HG03378 (cell line): ENCODE results near the gene PPP3CA.

Experiments used
- ATAC-seq: cut with Tn5 transposase; IDR thresholded peaks from one replicate; pipeline ENCODE4 v1.9.1; 2021; ENCODE audit warnings: mild to moderate bottlenecking, moderate library complexity; ENCODE audit not compliant: unreplicated experiment

The PPP3CA gene

GRCh38 chr4:100981447-100982204 is 365.7 kb downstream of the PPP3CA start:
- ATAC-seq, result no peak

DNA sequence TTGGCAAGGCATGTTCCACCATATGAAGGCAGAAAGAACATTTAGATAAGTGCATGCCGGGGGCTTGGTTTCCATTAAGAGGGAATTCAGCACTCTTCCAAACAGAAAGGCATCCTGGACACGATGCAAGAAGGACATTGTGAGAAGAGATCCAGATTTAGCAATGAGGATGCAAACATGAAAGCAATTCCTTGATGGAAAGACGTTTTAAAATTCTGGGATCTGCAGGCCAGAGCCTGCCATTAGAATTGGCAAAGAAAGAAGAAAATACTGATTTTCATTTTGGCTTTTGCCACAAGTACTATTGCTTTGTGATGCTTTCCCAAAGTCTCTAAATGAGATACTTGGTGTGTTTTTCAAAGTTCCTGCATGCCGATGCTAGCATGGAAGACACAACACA is 367.6 kb downstream of the PPP3CA start:
- ATAC-seq, result no peak

GRCh38 chr4:100977746-100978397 is 369.5 kb downstream of the PPP3CA start:
- ATAC-seq, result no peak

DNA sequence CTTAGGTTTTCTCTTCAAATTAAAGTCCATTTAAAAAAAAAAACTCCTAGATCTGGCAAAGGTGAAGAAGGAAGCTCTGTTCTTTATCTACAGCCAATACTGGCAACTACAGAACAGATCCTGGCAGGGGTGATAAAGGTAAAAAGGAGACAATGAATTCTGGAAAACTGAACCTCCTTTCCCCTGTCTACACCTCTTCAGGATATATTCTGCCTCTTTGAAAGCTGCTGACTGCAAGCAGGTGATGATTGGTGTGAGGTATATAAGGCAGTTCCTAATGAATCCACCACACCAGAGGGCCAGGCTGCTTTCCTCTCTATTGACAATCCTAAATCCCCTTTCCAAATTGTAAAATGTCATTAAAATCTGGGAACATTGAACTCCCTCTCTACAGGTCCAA is 370.1 kb downstream of the PPP3CA start:
- no peak for ATAC-seq
